H1 (cell line): ENCODE results near the gene TMEM140. TPM values are rescaled to one million over a fixed set of nuclear protein-coding genes. Genes with fewer than 3 reads are reported as not detected.
A peak's percentile ranks its signal among the peaks of the same experiment; 100 is the strongest.

ENCODE experiments used
- CTCF ChIA-PET: fragments of 300-600 bp; sonication (Branson Sonifier 250); formaldehyde crosslinking; loops from one replicate; lab custom pipeline; 2021; ENCODE audit not compliant: partially characterized antibody; lab: Charles Lee
- POLR2A ChIA-PET: fragments of 300-600 bp; sonication (Branson Sonifier 250); formaldehyde crosslinking; loops from one replicate; lab custom pipeline; 2021; ENCODE audit warnings: inconsistent platforms; ENCODE audit not compliant: partially characterized antibody; lab: Charles Lee
- DNase-seq, 2 experiments: peaks; one replicate each; pipeline versions ENCODE4 v3.0.0 to v3.0.0-alpha.2; 2010 to 2022; ENCODE audit warnings: low spot score in 2 of 2, low read depth in 1 of 2, mixed read lengths in 1 of 2
- FAIRE-seq: peaks from 2 replicates; lab custom pipeline; 2011; peaks lifted over from hg19 to GRCh38; lab: Jason Lieb, UNC
- H2AFZ ChIP-seq: 2 replicates; pipeline ENCODE4 v1.8.1; 2012; ENCODE audit warnings: low read length, inconsistent platforms
- H2AK5ac ChIP-seq: 2 replicates; pipeline ENCODE4 v1.6.1; 2013; ENCODE audit warnings: low read depth, low read length
- H2BK120ac ChIP-seq: replicated peaks from 2 replicates; pipeline ENCODE3; 2013; ENCODE audit warnings: low read depth, low read length, inconsistent platforms
- H2BK12ac ChIP-seq: 2 replicates; pipeline ENCODE4 v1.6.1; 2013; ENCODE audit warnings: low read depth, low read length
- H2BK15ac ChIP-seq: 2 replicates; pipeline ENCODE4 v1.6.1; 2013; ENCODE audit warnings: low read length
- H2BK20ac ChIP-seq: 2 replicates; pipeline ENCODE4 v1.6.1; 2013; ENCODE audit warnings: low read length
- H2BK5ac ChIP-seq: 2 replicates; pipeline ENCODE4 v1.6.1; 2013; ENCODE audit warnings: low read depth, low read length
- H3K14ac ChIP-seq: 2 replicates; pipeline ENCODE4 v1.6.1; 2013; ENCODE audit warnings: inconsistent platforms; ENCODE audit not compliant: insufficient read length
- H3K18ac ChIP-seq: 2 replicates; pipeline ENCODE4 v1.6.1; 2013; ENCODE audit warnings: low read length; ENCODE audit errors: extremely low read depth
- H3K23ac ChIP-seq: 2 replicates; pipeline ENCODE4 v1.6.1; 2013; ENCODE audit warnings: inconsistent platforms; ENCODE audit not compliant: insufficient read length
- H3K23me2 ChIP-seq: 2 replicates; pipeline ENCODE4 v1.6.1; 2013; ENCODE audit warnings: low read depth, low read length
- H3K27ac ChIP-seq: 2 replicates; pipeline ENCODE4 v1.6.1; 2011; ENCODE audit warnings: low read depth, low read length, inconsistent platforms
- H3K27me3 ChIP-seq, 4 experiments: replicated peaks in 1 of 4; 1 replicate in 1 of 4; 2 replicates in 3 of 4; pipeline versions ENCODE4 v1.6.1 to v1.8.1; 2011 to 2013; ENCODE audit warnings: low read length in 3 of 4, mild to moderate bottlenecking in 3 of 4, inconsistent platforms in 2 of 4, mixed read lengths in 2 of 4, moderate library complexity in 1 of 4; ENCODE audit not compliant: control insufficient read depth in 3 of 4, insufficient read depth in 3 of 4; ENCODE audit errors: extremely low read depth in 1 of 4
- H3K36me3 ChIP-seq, 4 experiments: 2 replicates each; pipeline versions ENCODE4 v1.6.1 to v1.8.1; 2011 to 2013; ENCODE audit warnings: mild to moderate bottlenecking in 4 of 4, low read length in 3 of 4, moderate library complexity in 2 of 4, control low read depth in 1 of 4, inconsistent platforms in 1 of 4; ENCODE audit not compliant: insufficient read depth in 4 of 4, control insufficient read depth in 2 of 4
- H3K4ac ChIP-seq: replicated peaks from 2 replicates; pipeline ENCODE3; 2013; ENCODE audit warnings: low read length, low read depth, mixed read lengths, inconsistent platforms; ENCODE audit not compliant: insufficient read length
- H3K4me1 ChIP-seq, 4 experiments: replicated peaks in 1 of 4; 1 replicate in 1 of 4; 2 replicates in 3 of 4; pipeline versions ENCODE4 v1.6.1 to v1.8.1; 2011 to 2013; ENCODE audit warnings: low read length in 3 of 4, inconsistent platforms in 2 of 4, mixed read lengths in 1 of 4; ENCODE audit not compliant: insufficient read depth in 4 of 4, control insufficient read depth in 3 of 4
- H3K4me2 ChIP-seq, 2 experiments: 2 replicates each; pipeline versions ENCODE4 v1.6.1 to v1.8.1; 2011 to 2013; ENCODE audit warnings: low read depth in 2 of 2, low read length in 2 of 2, control low read depth in 1 of 2, inconsistent platforms in 1 of 2, mild to moderate bottlenecking in 1 of 2; ENCODE audit not compliant: insufficient read depth in 1 of 2
- H3K4me3 ChIP-seq, 4 experiments: fragments of 200-600, 300-600 bp in 1 of 4; sonication (generic), shearing (Covaris generic), sonication (Bioruptor Twin) in 1 of 4; 2 replicates each; pipeline versions ENCODE4 v1.5.1 to v1.8.1; 2011 to 2016; ENCODE audit warnings: low read length in 4 of 4, low read depth in 3 of 4, control low read depth in 2 of 4, inconsistent platforms in 2 of 4, mild to moderate bottlenecking in 2 of 4, mixed read lengths in 1 of 4, moderate library complexity in 1 of 4; ENCODE audit not compliant: insufficient read depth in 2 of 4; ENCODE audit errors: extremely low read depth in 1 of 4
- H3K56ac ChIP-seq: replicated peaks from 2 replicates; pipeline ENCODE3; 2013; ENCODE audit warnings: low read depth, mild to moderate bottlenecking, mixed read lengths, low read length, inconsistent platforms; ENCODE audit not compliant: insufficient read length
- H3K79me1 ChIP-seq: 2 replicates; pipeline ENCODE4 v1.6.1; 2013; ENCODE audit warnings: low read depth, low read length, control low read depth
- H3K79me2 ChIP-seq, 2 experiments: 2 replicates each; pipeline versions ENCODE4 v1.6.1 to v1.8.1; 2012 to 2013; ENCODE audit warnings: low read length in 2 of 2, mild to moderate bottlenecking in 2 of 2, inconsistent platforms in 1 of 2; ENCODE audit not compliant: insufficient read depth in 2 of 2, control insufficient read depth in 1 of 2
- H3K9ac ChIP-seq, 4 experiments: replicated peaks in 1 of 4; 1 replicate in 1 of 4; 2 replicates in 3 of 4; pipeline versions ENCODE4 v1.6.1 to v1.8.1; 2011 to 2013; ENCODE audit warnings: low read depth in 3 of 4, low read length in 3 of 4, control low read depth in 2 of 4, mild to moderate bottlenecking in 2 of 4, moderate library complexity in 2 of 4, inconsistent platforms in 1 of 4; ENCODE audit errors: extremely low read depth in 1 of 4
- H3K9me3 ChIP-seq, 2 experiments: 2 replicates each; pipeline versions ENCODE4 v1.6.1 to v1.8.1; 2012 to 2013; ENCODE audit warnings: mild to moderate bottlenecking in 2 of 2, moderate library complexity in 2 of 2, control low read depth in 1 of 2, inconsistent platforms in 1 of 2, low read depth in 1 of 2, low read length in 1 of 2, mixed read lengths in 1 of 2; ENCODE audit not compliant: insufficient read depth in 2 of 2
- H4K20me1 ChIP-seq, 2 experiments: replicated peaks in 1 of 2; 2 replicates each; pipeline versions ENCODE3 to v1.8.1; 2011 to 2013; ENCODE audit warnings: inconsistent platforms in 2 of 2, low read length in 2 of 2, mild to moderate bottlenecking in 1 of 2; ENCODE audit not compliant: insufficient read depth in 2 of 2, control insufficient read depth in 1 of 2
- H4K5ac ChIP-seq: 2 replicates; pipeline ENCODE4 v1.6.1; 2013; ENCODE audit warnings: low read length, low read depth, mixed read lengths, inconsistent platforms; ENCODE audit not compliant: insufficient read length
- H4K8ac ChIP-seq: 2 replicates; pipeline ENCODE4 v1.8.0; 2013; ENCODE audit warnings: mild to moderate bottlenecking, moderate library complexity, low read length, inconsistent platforms; ENCODE audit not compliant: insufficient read depth; ENCODE audit errors: extremely low read depth
- H4K91ac ChIP-seq: replicated peaks from 2 replicates; pipeline ENCODE3; 2013; ENCODE audit warnings: low read length, mixed read lengths, inconsistent platforms; ENCODE audit not compliant: insufficient read length
- ATF3 ChIP-seq: IDR thresholded peaks from 2 replicates; pipeline ENCODE4 v1.6.1; 2011; ENCODE audit warnings: low read depth, mild to moderate bottlenecking, low read length; ENCODE audit not compliant: insufficient read depth
- CBX5 ChIP-seq: fragments of 300-800, 300-1000 bp; sonication (generic); IDR thresholded peaks from 2 replicates; pipeline ENCODE4 v1.7.1; 2016; ENCODE audit warnings: antibody characterized with exemption, low read length, low read depth
- CHD1 ChIP-seq: IDR thresholded peaks from 2 replicates; pipeline ENCODE4 v1.6.1; 2012; ENCODE audit warnings: low read depth, low read length, improper control_type of control experiment
- GTF2F1 ChIP-seq: IDR thresholded peaks from 2 replicates; pipeline ENCODE4 v1.6.1; 2012; ENCODE audit warnings: low read depth, low read length, improper control_type of control experiment, borderline replicate concordance
- HDAC2 ChIP-seq, 2 experiments: fragments of 300-600 bp in 1 of 2; sonication (generic) in 1 of 2; IDR thresholded peaks; 2 replicates each; pipeline ENCODE4 v1.6.1; 2011 to 2012; ENCODE audit warnings: low read depth in 2 of 2, low read length in 2 of 2, mild to moderate bottlenecking in 2 of 2, moderate library complexity in 2 of 2, borderline replicate concordance in 1 of 2, inconsistent platforms in 1 of 2
- JUN ChIP-seq: IDR thresholded peaks from 2 replicates; pipeline ENCODE4 v1.6.1; 2011; ENCODE audit warnings: low read depth, mild to moderate bottlenecking, improper control_type of control experiment, low read length
- KDM4A ChIP-seq: IDR thresholded peaks from one replicate; pipeline ENCODE4 v1.7.1; 2012; ENCODE audit warnings: low read depth, mild to moderate bottlenecking, moderate library complexity, low read length, inconsistent platforms; ENCODE audit not compliant: severe bottlenecking
- POLR2AphosphoS5 ChIP-seq: IDR thresholded peaks from 2 replicates; pipeline ENCODE4 v1.6.1; 2011; ENCODE audit warnings: low read depth, low read length
- POU5F1 ChIP-seq: IDR thresholded peaks from 2 replicates; pipeline ENCODE4 v1.6.1; 2011; ENCODE audit warnings: low read depth, mild to moderate bottlenecking, low read length, moderate library complexity
- RAD21 ChIP-seq, 2 experiments: IDR thresholded peaks in 1 of 2; conservative IDR thresholded peaks in 1 of 2; 2 replicates each; pipeline ENCODE4 v1.6.1; 2011; ENCODE audit warnings: low read depth in 2 of 2, low read length in 2 of 2, improper control_type of control experiment in 1 of 2, inconsistent platforms in 1 of 2, mild to moderate bottlenecking in 1 of 2, moderate library complexity in 1 of 2
- TBP ChIP-seq: IDR thresholded peaks from 2 replicates; pipeline ENCODE4 v1.6.1; 2011; ENCODE audit warnings: low read depth, low read length, improper control_type of control experiment
- WGBS, 2 experiments: shearing (Covaris generic) in 1 of 2; methylation state at CpG; one replicate each; pipeline versions ENCODE4 v1.1.6 to v1.1.7; 2013 to 2015; ENCODE audit warnings: low lambda C conversion rate in 2 of 2, mixed read lengths in 2 of 2, inconsistent platforms in 1 of 2, low coverage in 1 of 2, missing lambda C conversion rate in 1 of 2; ENCODE audit not compliant: insufficient replicate concordance in 2 of 2, insufficient coverage in 1 of 2, insufficient read length in 1 of 2; ENCODE audit errors: extremely low coverage in 1 of 2, missing lambda C conversion rate in 1 of 2; 5-methylcytosine and 5-hydroxymethylcytosine counted together
- polyA plus RNA-seq, 7 experiments: library from polyadenylated mRNA; depleted of rRNA in 3 of 7; stranded (reverse) in 5 of 7; unstranded in 2 of 7; fragments of >200 nt in 5 of 7; fragments of 200-250 nt in 2 of 7; gene quantifications; 1 replicate in 5 of 7; 2 replicates in 1 of 7; 4 replicates in 1 of 7; pipeline versions ENCODE4 v1.2.1 to v1.2.3, GENCODE V29; 2011 to 2013; ENCODE audit warnings: missing spikeins in 2 of 7, mixed read lengths in 2 of 7
- total RNA-seq: library from RNA; stranded (reverse); fragmentation: NEBNext Ultra II Directional; extraction: Animal tissue kit (Norgen Biotek cat#: 25700); gene quantifications from 2 replicates; pipeline ENCODE4 v1.2.1, GENCODE V29; 2021

TMEM140 gene
- total and polyA plus RNA-seq, 2 of the 8 experiments (the other 6 are each of a cell fraction or from before 2014, with no cell fraction given) = not detected

- peak overlapping the region; percentile 24 for H2BK120ac ChIP-seq
- H4K8ac ChIP-seq = no peak overlapping the region
- no peak overlapping the region for H4K5ac ChIP-seq
- no peak overlapping the region for H3K56ac ChIP-seq
- FAIRE-seq (no peak), DNase-seq (no peak)
- no peak overlapping the region for H3K4ac ChIP-seq
- no peak overlapping the region for H3K14ac ChIP-seq
- no peak overlapping the region for H2AK5ac ChIP-seq
- no peak overlapping the region for H3K4me3 ChIP-seq
- CTCF ChIA-PET = interaction anchor here (0.9 to 1.8 kb wide), 3 partner anchors 9 to 32 kb away, joined by 3 to 6 read pairs (median 5); no protein-coding TSS in a partner anchor
- 0 out of 7 replicates have a peak, but pooled peaks cover 0 to 2% (median 0%) of the 10 kb centered on the region in 4 experiments for H3K4me1 ChIP-seq
- H2BK20ac ChIP-seq = no peak overlapping the region
- no peak overlapping the region for H4K91ac ChIP-seq
- no peak overlapping the region for H3K23ac ChIP-seq
- H3K36me3 ChIP-seq = peaks cover 0 to 16% (median 8%) of the 10 kb centered on the region in 4 experiments; a peak in 4 of 8 replicates
- H3K79me1 ChIP-seq = no peaks in the 10 kb centered on the region; the same call in 1 of the 2 replicates
- peaks cover 22 to 25% of the 10 kb centered on the region in 2 experiments for H3K9me3 ChIP-seq
- WGBS, 2 experiments = 80% methylated on average over 5 of the region's 5 CpGs; no CpG with 5 or more reads in 1 of the 2 experiments
- no peak overlapping the region for H3K18ac ChIP-seq
- TF ChIP-seq ATF3 (no peak), RAD21 (IDR thresholded peaks at IDR 0.05 in 1 of 2, conservative IDR thresholded peaks at IDR 0.05 in 1 of 2; ENCODE audit: low read depth in 2 of 2, low read length in 2 of 2) (no peak), CBX5 (no peak), KDM4A (no peak), CHD1 (no peak), TBP (no peak), GTF2F1 (no peak), HDAC2 (IDR thresholded peaks at IDR 0.05; ENCODE audit: borderline replicate concordance in 1 of 2, low read depth in 2 of 2, low read length in 2 of 2) (no peak), JUN (no peak), POLR2AphosphoS5 (no peak), POU5F1 (no peak)
- TF ChIP-seq, all 59 proteins: peak for 0
- Histone ChIP-seq H3K4me2 (no peak overlapping the region), H2AFZ (no peak overlapping the region), H3K27me3 (no peaks in the 10 kb centered on the region), H3K9ac (no peak overlapping the region), H2BK12ac (peak overlapping the region; percentile 20; the same call in 1 of the 2 replicates), H4K20me1 (no peaks in the 10 kb centered on the region), H3K23me2 (no peaks in the 10 kb centered on the region), H3K79me2 (no peaks in the 10 kb centered on the region), H2BK5ac (no peak overlapping the region; the same call in 1 of the 2 replicates), H3K27ac (no peak overlapping the region), H2BK15ac (no peak overlapping the region)
- POLR2A ChIA-PET = interaction anchor here (0.9 to 5.7 kb wide), 4 partner anchors 9 to 174 kb away, joined by 3 to 32 read pairs (median 4); partner anchors contain the start of genes AGBL3 and CYREN
Measured at GRCh38 chr7:135160098-135160857, 12.4 kb downstream of the TMEM140 start.
